CD4-positive, alpha-beta T cell treated with Interleukin-10 for 1 hour (primary cell): ENCODE measurements around the gene BAIAP2L1.
A peak's percentile ranks its signal among the peaks of the same experiment; 100 is the strongest.
"Not testable (repeated sequence)": the region's sequence is repeated elsewhere in the genome, so short reads cannot be mapped to it uniquely, and the experiment has no call there.

Experiments
- DNase-seq: peaks from one replicate; pipeline ENCODE4 v3.0.0-alpha.2; 2020

BAIAP2L1 gene

DNA sequence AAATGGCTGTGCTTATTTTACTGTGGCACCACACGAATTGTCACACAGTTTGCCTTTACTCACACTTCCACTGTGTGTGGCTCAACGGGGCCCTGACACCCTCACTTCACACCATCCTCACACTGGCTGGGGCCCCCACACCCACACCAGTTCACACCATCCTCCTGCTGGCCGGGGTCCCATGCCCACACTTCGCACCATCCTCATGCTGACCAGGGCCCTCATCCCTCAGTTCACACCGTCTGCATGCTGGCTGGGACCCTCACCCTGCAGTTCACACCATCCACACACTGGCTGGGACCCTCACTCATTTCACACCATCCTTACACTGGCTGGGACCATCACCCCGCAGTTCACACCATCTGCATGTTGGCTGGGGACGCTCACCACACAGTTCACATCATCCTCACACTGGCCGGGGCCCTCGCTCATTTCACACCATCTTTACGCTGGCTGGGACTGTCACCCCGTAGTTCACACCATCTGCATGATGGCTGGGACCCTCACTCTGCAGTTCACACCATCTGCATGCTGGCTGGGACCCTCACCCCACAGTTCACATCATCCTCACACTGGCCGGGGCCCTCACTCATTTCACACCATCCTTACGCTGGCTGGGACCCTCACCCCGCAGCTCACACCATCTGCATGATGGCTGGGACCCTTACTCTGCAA is 83.4 kb downstream of the BAIAP2L1 start:
- DNase-seq = no peak

DNA sequence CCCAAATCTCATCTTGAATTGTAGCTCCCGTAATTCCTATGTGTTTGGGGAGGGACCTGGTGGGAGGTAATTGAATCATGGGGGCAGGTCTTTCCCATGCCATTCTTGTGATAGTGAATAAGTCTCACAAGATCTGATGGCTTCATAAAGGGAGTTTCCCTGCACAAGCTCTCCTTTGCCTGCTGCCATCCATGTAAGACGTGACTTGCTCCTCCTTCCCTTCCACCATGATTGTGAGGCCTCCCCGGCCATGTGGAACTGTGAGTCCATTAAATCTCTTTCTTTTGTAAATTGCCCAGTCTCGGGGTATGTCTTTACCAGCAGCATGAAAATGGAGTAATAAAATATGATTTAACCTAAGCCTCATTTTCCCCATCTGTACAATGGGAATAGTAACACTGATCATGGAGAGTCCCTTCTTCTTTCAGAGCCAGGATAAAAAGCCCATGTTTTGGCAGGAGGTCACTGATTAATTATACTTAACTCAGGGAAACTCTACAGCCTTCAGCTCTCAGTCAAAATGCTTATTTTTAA is 84.8 kb downstream of the BAIAP2L1 start:
- not testable (repeated sequence) for DNase-seq

DNA sequence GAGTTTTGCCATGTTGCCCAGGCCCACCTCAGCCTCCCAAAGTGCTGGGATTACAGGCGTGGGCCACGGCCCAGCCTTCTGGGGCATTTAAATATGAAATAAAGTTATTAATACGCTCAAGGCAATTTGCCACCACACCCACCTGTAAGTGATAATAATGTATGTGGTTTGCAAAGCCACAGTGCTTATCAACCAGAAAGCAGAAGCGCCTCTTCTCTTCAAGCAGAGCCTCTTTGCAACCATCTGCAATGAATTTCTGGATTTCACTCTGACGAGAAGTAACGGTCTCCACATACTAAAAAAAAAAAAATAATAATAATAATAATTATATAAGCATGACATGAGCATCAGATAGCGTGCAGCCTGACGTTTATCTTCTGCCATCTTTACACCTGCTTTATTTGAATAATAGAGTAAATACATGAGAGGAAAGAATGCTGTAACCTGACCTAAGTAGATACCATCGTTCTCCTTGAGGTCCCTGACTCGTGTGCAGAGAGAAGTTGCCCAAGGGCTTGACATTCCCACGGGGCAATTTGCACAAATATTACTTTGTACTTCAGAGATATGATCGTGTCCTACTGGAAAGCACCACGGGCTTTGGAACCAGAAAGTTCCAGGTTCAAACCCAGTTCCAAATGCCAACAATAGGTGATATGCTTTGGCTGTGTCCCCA is 85.4 kb downstream of the BAIAP2L1 start:
- DNase-seq = no peak

- DNase-seq = no peak
These were observed 86.4 kb downstream of the BAIAP2L1 start for GRCh38 chr7:98314469-98314868.

GRCh38 chr7:98312201-98312600 is 88.7 kb downstream of the BAIAP2L1 start:
- no peak for DNase-seq

- DNase-seq = no peak
These were observed 91.3 kb downstream of the BAIAP2L1 start for GRCh38 chr7:98309566-98309965.

DNA sequence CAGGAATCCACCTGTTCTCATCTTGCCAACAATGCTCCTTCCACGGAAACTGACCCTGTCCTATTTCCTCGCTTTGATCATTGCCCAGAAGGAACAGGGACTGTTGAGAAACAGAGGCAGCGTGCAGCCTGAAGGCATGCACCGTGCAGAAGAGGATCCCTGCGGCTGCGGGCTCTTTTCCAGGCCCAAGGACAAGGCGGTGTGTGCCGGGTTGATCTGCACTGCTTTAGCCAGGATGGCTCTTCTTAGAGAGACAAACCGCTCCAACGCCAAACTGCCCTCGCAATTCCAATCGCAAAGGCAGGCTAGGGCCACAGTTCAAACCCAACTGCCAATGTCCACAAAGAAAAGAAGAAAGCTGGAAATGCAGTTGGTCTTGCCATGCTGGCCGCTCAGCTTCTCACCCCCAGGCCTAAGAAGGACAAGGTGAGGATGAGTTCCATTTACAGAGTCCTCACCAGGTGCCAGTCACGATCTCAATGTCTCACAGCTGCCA is 92.9 kb downstream of the BAIAP2L1 start:
- no peak for DNase-seq

DNA sequence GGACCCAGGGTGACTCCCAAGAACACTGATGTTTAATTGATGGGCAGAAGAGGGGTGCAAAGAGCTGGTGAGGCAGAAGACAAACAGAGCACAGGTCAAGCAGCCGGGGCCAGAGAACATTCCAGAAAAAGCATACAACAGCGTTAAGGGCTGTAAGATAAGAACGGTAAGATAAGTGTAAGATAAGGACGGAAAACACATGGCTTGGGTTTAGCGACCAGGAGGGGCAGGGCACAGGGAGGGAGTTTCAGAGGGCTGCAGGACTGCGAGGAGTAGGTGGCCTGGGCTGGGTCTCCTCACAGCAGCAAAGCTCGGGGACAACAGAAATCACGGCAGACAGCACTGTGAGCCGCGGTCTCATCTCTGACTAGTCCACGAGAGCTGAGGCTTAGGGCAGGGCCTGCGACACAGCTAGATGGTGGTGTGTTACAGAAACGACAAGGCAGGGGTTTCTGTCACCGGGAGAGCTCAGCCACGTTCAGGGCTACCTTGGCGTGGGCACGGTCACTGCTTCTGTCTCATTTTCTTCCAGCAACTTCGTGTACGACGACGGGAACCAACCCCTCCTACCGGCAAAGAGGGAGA is 94.8 kb downstream of the BAIAP2L1 start:
- no peak for DNase-seq

- DNase-seq = no peak
These were observed 97.0 kb downstream of the BAIAP2L1 start for GRCh38 chr7:98303906-98304305.

- no peak for DNase-seq
These were observed 97.6 kb downstream of the BAIAP2L1 start for GRCh38 chr7:98303176-98303865.

GRCh38 chr7:98301693-98302470 is 99.0 kb downstream of the BAIAP2L1 start:
- DNase-seq = no peak

- DNase-seq = no peak
These were observed 100.1 kb downstream of the BAIAP2L1 start for GRCh38 chr7:98300595-98301372.

- DNase-seq = no peak
These were observed 103.1 kb downstream of the BAIAP2L1 start for GRCh38 chr7:98297626-98298286.

- DNase-seq = no peak
These were observed 104.1 kb downstream of the BAIAP2L1 start for GRCh38 chr7:98296833-98297232.

DNA sequence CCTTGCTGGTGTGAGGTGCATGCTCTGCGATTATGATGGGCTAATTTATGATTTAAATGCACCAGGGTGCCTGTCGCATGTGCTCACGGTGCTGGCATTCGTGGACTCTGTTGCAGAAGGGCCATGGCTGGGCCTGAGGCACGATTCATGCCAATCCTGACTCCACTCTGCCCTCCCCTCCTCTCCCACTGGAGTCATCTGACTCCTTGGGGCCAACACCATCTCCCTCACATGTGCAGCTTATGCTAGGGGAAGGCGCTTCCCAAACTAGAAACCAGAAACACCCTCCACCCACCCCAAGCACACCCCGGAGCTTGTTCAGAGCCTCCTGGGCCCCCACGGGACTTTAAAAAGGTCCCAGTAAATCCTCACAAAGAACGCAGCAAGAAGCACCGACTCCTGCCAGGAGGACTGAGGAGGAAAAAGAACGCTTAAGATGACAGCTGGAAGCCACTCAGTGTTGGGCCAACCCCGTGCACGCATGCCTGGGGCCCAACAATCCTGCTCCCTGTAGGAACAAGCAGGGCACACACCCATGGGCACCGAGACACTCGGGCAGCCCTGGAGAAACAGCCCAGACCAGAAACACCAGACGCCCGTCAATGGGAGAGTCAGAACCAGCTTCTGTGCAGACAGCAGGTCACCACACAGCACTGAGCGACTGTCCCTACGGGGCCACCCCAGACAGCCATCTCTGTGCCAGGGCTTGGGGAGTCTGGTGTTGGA is 105.3 kb downstream of the BAIAP2L1 start:
- DNase-seq = no peak

GRCh38 chr7:98294798-98295382 is 106.0 kb downstream of the BAIAP2L1 start:
- DNase-seq = peak; percentile 22

DNA sequence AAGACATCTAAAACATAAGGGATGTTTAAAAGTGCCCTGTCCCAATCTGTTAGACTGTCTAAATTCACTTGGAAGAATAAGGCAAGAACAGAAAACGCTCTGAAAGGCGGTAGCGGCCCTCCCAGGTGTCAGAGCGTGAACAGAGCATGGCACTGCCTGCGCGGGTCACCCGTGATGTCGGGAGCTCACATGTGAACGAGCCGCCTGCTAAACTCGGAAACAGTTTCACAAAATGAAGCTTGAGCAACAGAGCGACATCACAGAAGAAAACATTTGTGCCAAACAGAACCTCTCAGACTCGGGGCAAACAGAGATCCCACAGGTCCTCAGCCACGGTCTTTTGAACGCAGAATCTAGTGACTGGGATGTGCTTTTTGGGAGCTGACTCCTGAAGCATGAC is 106.6 kb downstream of the BAIAP2L1 start:
- no peak for DNase-seq

DNA sequence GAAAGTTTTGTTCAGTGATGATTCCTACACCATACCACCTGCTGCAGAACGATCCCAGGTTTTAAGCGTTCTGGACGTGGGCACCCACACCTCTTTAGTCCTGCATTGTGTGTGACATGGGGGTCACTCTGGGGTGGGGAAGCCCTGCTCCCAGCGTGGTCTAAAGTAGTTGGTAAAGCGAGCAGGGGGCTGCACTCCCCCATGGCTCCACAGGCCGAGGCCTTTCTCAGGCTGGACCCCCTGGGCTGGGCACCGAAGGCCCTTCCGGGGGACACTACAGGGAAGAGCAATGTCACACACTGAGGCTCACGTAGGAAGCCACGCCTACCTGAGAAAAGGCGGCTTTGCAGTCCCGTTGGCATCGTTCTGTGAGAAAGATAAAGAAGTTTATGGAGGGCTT is 107.1 kb downstream of the BAIAP2L1 start:
- DNase-seq = no peak

- no peak for DNase-seq
These were observed 107.6 kb downstream of the BAIAP2L1 start for GRCh38 chr7:98293265-98293664.

- DNase-seq = no peak
These were observed 109.2 kb downstream of the BAIAP2L1 start for GRCh38 chr7:98291717-98292116.
